Astrocyte (in vitro differentiated cells and primary cell): ENCODE measurements around the gene DNAAF5. TPM values are rescaled to one million over a fixed set of nuclear protein-coding genes. Genes with fewer than 3 reads are reported as not detected.
A peak's percentile ranks its signal among the peaks of the same experiment; 100 is the strongest.

Source experiments
- DNase-seq: peaks from one replicate; pipeline ENCODE4 v3.0.0-alpha.2; 2010; ENCODE audit warnings: low read depth
- FAIRE-seq: peaks from 2 replicates; lab custom pipeline; 2011; peaks lifted over from hg19 to GRCh38; lab: Jason Lieb, UNC
- H2AFZ ChIP-seq: 2 replicates; pipeline ENCODE4 v1.6.0; 2012; ENCODE audit warnings: low read depth, low read length, inconsistent platforms
- H3K27ac ChIP-seq: 2 replicates; pipeline ENCODE4 v1.5.1; 2011; ENCODE audit warnings: low read depth, low read length, inconsistent platforms
- H3K27me3 ChIP-seq: 2 replicates; pipeline ENCODE4 v1.6.0; 2011; ENCODE audit warnings: low read length, inconsistent platforms; ENCODE audit not compliant: insufficient read depth
- H3K36me3 ChIP-seq: 2 replicates; pipeline ENCODE4 v1.5.1; 2011; ENCODE audit warnings: low read length, inconsistent platforms; ENCODE audit not compliant: insufficient read depth
- H3K4me1 ChIP-seq: 2 replicates; pipeline ENCODE4 v1.5.1; 2011; ENCODE audit warnings: low read length, inconsistent platforms; ENCODE audit not compliant: insufficient read depth
- H3K4me2 ChIP-seq: 2 replicates; pipeline ENCODE4 v1.6.0; 2012; ENCODE audit warnings: low read length, inconsistent platforms
- H3K4me3 ChIP-seq: 2 replicates; pipeline ENCODE4 v1.5.1; 2011; ENCODE audit warnings: low read depth, mild to moderate bottlenecking, low read length, inconsistent platforms; ENCODE audit not compliant: insufficient read depth
- H3K79me2 ChIP-seq: 2 replicates; pipeline ENCODE4 v1.6.0; 2012; ENCODE audit warnings: mild to moderate bottlenecking, low read length, inconsistent platforms; ENCODE audit not compliant: insufficient read depth
- H3K9ac ChIP-seq: 2 replicates; pipeline ENCODE4 v1.6.0; 2012; ENCODE audit warnings: mild to moderate bottlenecking, low read length, inconsistent platforms
- H3K9me3 ChIP-seq: 2 replicates; pipeline ENCODE4 v1.5.1; 2012; ENCODE audit warnings: low read depth, mild to moderate bottlenecking, low read length, inconsistent platforms; ENCODE audit not compliant: insufficient read depth
- H4K20me1 ChIP-seq: 2 replicates; pipeline ENCODE4 v1.6.0; 2012; ENCODE audit warnings: low read length, inconsistent platforms; ENCODE audit not compliant: insufficient read depth
- H3K27ac Mint-ChIP-seq: one replicate; pipeline ENCODE4 v1.8.0; 2021; ENCODE audit warnings: mild to moderate bottlenecking, mixed read lengths; ENCODE audit not compliant: unreplicated experiment
- H3K27me3 Mint-ChIP-seq: one replicate; pipeline ENCODE4 v1.8.0; 2021; ENCODE audit warnings: low read depth, mixed read lengths; ENCODE audit not compliant: unreplicated experiment
- H3K36me3 Mint-ChIP-seq: one replicate; pipeline ENCODE4 v1.8.0; 2021; ENCODE audit warnings: low read depth, mixed read lengths; ENCODE audit not compliant: unreplicated experiment
- H3K4me1 Mint-ChIP-seq: one replicate; pipeline ENCODE4 v1.8.0; 2021; ENCODE audit warnings: low read depth, mixed read lengths; ENCODE audit not compliant: unreplicated experiment
- H3K4me3 Mint-ChIP-seq: one replicate; pipeline ENCODE4 v1.8.0; 2021; ENCODE audit warnings: mild to moderate bottlenecking, moderate library complexity, mixed read lengths; ENCODE audit not compliant: unreplicated experiment
- H3K9me3 Mint-ChIP-seq: one replicate; pipeline ENCODE4 v1.8.0; 2021; ENCODE audit warnings: mild to moderate bottlenecking, mixed read lengths; ENCODE audit not compliant: unreplicated experiment
- EZH2 ChIP-seq: IDR thresholded peaks from 2 replicates; pipeline ENCODE4 v1.6.1; 2012; ENCODE audit warnings: mild to moderate bottlenecking, low read length, inconsistent platforms; ENCODE audit not compliant: insufficient read depth
- total RNA-seq: library from RNA; stranded (reverse); gene quantifications from 2 replicates; pipeline ENCODE4 v1.2.1, GENCODE V29; 2021
- TF ChIP-seq, protein P1 (sequence below): IDR thresholded peaks from 2 replicates; pipeline ENCODE4 v1.5.1; 2011; ENCODE audit warnings: low read depth, mild to moderate bottlenecking, inconsistent platforms, low read length, moderate library complexity; ENCODE audit not compliant: insufficient read depth

DNAAF5 gene
- total RNA-seq, 1 donor from 2014 or later = 24.5 TPM

DNA sequence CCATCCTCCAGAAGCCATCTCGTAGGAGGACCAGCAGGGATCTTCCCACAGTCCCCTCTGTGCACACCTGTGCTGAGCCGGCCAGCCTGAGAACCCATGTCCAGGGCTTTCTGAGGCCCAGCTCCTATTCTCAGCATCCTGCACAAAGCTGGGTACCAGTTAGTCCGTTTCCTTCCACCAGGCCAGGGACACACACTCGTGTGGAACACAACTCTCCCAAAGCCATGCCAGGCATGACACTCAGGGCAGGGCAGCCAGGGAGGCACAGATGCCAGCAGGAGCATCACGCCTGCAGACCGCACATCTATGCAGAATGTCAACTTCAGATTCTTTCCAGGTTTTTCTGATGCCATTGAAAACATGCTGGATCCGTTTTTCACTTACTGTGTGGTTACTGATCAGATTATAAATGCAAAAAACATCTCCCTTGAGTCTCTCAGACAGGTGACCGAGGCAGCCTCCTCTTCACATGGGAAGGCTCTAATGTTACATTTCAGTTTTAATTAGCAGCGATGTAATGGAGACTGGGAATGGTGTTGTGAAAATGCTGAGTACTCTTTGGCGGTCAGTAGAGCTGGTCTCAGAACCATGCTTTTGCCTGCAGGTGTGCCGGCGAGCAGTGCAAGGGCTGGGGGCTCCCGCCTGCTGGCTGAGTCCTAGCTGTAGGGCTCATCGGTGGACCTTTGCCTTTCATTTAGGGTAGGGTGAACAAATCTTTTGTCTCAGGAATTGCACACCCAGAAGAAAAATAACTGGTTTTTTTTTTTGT lies 102.5 kb downstream of the DNAAF5 start:
- Mint-ChIP-seq H3K27me3 (no peaks in the 10 kb centered on the region), H3K27ac (no peak overlapping the region), H3K36me3 (no peaks in the 10 kb centered on the region), H3K4me1 (peaks cover 35% of the 10 kb centered on the region), H3K9me3 (no peaks in the 10 kb centered on the region), H3K4me3 (no peak overlapping the region)
- Histone ChIP-seq H3K4me1 (peaks cover 30% of the 10 kb centered on the region), H3K27ac (no peak overlapping the region), H3K4me3 (no peak overlapping the region), H3K9ac (no peak overlapping the region), H2AFZ (no peak overlapping the region), H3K9me3 (no peaks in the 10 kb centered on the region), H3K79me2 (peaks cover 87% of the 10 kb centered on the region), H3K4me2 (no peak overlapping the region), H3K27me3 (no peaks in the 10 kb centered on the region), H4K20me1 (peaks cover 36% of the 10 kb centered on the region), H3K36me3 (no peaks in the 10 kb centered on the region)
- DNase-seq = no peak
- TF ChIP-seq, protein P1, sequence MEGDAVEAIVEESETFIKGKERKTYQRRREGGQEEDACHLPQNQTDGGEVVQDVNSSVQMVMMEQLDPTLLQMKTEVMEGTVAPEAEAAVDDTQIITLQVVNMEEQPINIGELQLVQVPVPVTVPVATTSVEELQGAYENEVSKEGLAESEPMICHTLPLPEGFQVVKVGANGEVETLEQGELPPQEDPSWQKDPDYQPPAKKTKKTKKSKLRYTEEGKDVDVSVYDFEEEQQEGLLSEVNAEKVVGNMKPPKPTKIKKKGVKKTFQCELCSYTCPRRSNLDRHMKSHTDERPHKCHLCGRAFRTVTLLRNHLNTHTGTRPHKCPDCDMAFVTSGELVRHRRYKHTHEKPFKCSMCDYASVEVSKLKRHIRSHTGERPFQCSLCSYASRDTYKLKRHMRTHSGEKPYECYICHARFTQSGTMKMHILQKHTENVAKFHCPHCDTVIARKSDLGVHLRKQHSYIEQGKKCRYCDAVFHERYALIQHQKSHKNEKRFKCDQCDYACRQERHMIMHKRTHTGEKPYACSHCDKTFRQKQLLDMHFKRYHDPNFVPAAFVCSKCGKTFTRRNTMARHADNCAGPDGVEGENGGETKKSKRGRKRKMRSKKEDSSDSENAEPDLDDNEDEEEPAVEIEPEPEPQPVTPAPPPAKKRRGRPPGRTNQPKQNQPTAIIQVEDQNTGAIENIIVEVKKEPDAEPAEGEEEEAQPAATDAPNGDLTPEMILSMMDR = no peak
- TF ChIP-seq EZH2 = no peak
- no peak for FAIRE-seq

DNA sequence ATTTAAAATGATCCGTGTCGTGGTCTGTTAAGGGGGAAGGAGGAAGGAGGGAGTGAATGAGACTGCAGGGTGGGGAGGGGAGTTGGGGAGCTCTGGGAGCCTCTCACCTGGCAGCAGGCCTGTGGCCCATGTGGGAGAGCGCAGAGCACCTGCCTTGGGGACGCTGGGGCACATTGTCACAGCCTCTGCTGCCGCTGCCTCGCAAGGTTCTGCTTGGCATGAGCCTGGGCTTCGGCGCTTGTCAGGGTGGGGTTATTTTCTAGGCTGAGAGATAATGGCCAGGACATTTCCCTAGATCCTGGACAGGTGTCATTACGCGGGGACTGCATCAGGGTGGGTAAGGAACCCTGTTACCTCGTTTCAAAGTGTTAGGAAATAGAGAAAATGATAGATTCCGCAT lies 103.6 kb downstream of the DNAAF5 start:
- Histone ChIP-seq H3K4me1 (peaks cover 28% of the 10 kb centered on the region), H2AFZ (no peak overlapping the region), H3K27me3 (no peaks in the 10 kb centered on the region), H3K9ac (no peak overlapping the region), H3K36me3 (no peaks in the 10 kb centered on the region), H3K4me2 (no peak overlapping the region), H4K20me1 (peaks cover 27% of the 10 kb centered on the region), H3K9me3 (no peaks in the 10 kb centered on the region), H3K79me2 (peaks cover 89% of the 10 kb centered on the region), H3K27ac (no peak overlapping the region), H3K4me3 (no peak overlapping the region)
- FAIRE-seq (no peak), DNase-seq (no peak)
- Mint-ChIP-seq H3K36me3 (no peaks in the 10 kb centered on the region), H3K27ac (no peak overlapping the region), H3K4me3 (no peak overlapping the region), H3K4me1 (peaks cover 35% of the 10 kb centered on the region), H3K9me3 (no peaks in the 10 kb centered on the region), H3K27me3 (no peaks in the 10 kb centered on the region)
- TF ChIP-seq, protein P1 = no peak
- no peak for TF ChIP-seq EZH2

GRCh38 chr7:831596-832166 lies 105.2 kb downstream of the DNAAF5 start:
- Mint-ChIP-seq H3K27ac (peak overlapping the region; percentile 98), H3K4me3 (peak overlapping the region; percentile 64), H3K9me3 (no peaks in the 10 kb centered on the region), H3K36me3 (peaks cover 7% of the 10 kb centered on the region), H3K27me3 (no peaks in the 10 kb centered on the region), H3K4me1 (peaks cover 40% of the 10 kb centered on the region)
- FAIRE-seq (peak; percentile 93), DNase-seq (peak; percentile 92)
- Histone ChIP-seq H2AFZ (no peak overlapping the region), H4K20me1 (peaks cover 31% of the 10 kb centered on the region), H3K9me3 (no peaks in the 10 kb centered on the region), H3K4me1 (peaks cover 40% of the 10 kb centered on the region), H3K9ac (peak overlapping the region; percentile 86), H3K27ac (peak overlapping the region; percentile 98), H3K79me2 (peaks cover 89% of the 10 kb centered on the region), H3K27me3 (no peaks in the 10 kb centered on the region), H3K36me3 (no peaks in the 10 kb centered on the region), H3K4me3 (peak overlapping the region; percentile 30), H3K4me2 (peak overlapping the region; percentile 80)
- no peak for TF ChIP-seq EZH2
- TF ChIP-seq, protein P1 = no peak
